ENCODE results near the gene PRKAR1A.

The PRKAR1A gene

DNA sequence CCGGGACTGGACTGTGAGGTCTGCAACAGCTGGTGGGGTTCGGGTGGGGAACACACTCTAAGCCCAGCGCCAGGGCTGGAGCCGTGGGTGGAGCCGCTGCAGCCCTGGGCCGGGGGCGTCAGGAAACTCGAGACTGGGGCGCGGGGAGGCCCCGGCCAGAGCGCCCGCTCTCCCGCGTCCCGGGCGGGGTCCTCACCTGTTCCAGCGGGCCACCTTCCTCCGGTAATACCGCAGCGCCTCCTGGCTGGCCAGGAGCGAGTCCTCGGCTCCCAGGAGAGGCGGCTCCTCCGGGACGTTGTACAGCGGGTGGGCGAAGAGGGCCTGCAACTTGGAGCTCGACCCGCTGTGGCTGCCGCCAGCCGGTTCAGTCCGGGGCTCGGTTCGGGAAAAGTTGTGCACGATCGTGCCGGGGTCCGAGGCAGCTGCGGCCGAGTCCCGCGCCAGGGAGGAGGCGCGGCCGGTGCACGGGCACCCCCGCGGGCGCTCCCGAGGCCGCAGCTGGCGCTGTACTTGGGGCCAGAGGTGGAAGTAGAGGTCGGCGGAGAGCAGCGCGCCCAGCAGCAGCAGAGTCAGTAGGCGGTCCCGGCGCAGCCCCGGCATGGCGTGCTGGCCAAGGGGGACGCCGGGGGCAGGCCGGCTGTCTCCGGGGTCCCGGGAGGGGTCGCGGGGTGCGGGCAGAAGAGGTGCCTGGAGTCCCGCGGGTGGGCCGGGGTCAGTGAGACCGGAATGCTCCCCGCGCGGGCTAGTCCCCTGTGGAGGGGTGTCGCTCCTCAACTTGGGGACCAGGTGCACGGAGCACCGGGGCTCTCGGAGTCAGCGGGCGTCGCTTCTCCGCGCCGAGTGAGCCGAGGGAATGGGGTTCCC lies 88.1 kb downstream of the PRKAR1A start:
- no peak for DNase-seq (ENCODE audit: low read depth in 2 of 2)

Measured in activated CD8-positive, alpha-beta memory T cell treated with anti-CD3 and anti-CD28 coated beads for 4 hours (primary cell).